WTC11 (cell line): ENCODE measurements around the gene ADAMTS12. TPM values are rescaled to one million over a fixed set of nuclear protein-coding genes. Genes with fewer than 3 reads are reported as not detected.

Source experiments
- ATAC-seq: fragments of 200-7000 bp; cut with Tn5 transposase; 2 replicates; pipeline ENCODE4 v1.10.0; 2021; ENCODE audit warnings: mild to moderate bottlenecking, moderate library complexity
- CTCF ChIA-PET: fragments of 300-600 bp; sonication (Branson Sonifier 250); formaldehyde crosslinking; loops from one replicate; lab custom pipeline; 2021; ENCODE audit warnings: antibody characterized with exemption; lab: Charles Lee
- POLR2A ChIA-PET: fragments of 350-600 bp; sonication (Branson Sonifier 250); formaldehyde crosslinking; loops from one replicate; lab custom pipeline; 2021; ENCODE audit warnings: antibody characterized with exemption; lab: Charles Lee
- DNase-seq: peaks from one replicate; pipeline ENCODE4 v3.0.0; 2021; ENCODE audit warnings: low spot score
- H3K27ac Mint-ChIP-seq: 2 replicates; pipeline ENCODE4 v1.8.0; 2021; ENCODE audit warnings: mixed read lengths
- H3K27me3 Mint-ChIP-seq: 2 replicates; pipeline ENCODE4 v1.8.0; 2021; ENCODE audit warnings: low read depth, mild to moderate bottlenecking, moderate library complexity, mixed read lengths
- H3K36me3 Mint-ChIP-seq: 2 replicates; pipeline ENCODE4 v1.8.0; 2021; ENCODE audit warnings: mixed read lengths
- H3K4me1 Mint-ChIP-seq: 2 replicates; pipeline ENCODE4 v1.8.0; 2022; ENCODE audit warnings: mixed read lengths
- H3K4me3 Mint-ChIP-seq: 2 replicates; pipeline ENCODE4 v1.8.0; 2021; ENCODE audit warnings: mild to moderate bottlenecking, moderate library complexity, mixed read lengths
- H3K9me3 Mint-ChIP-seq: 2 replicates; pipeline ENCODE4 v1.8.0; 2021; ENCODE audit warnings: mixed read lengths
- CREB1 ChIP-seq: sonication (generic); formaldehyde crosslinking; IDR thresholded peaks from 2 replicates; pipeline ENCODE4 v1.8.0; 2023; ENCODE audit warnings: mild to moderate bottlenecking, missing genetic modification reagents
- GABPB1 ChIP-seq: sonication (generic); formaldehyde crosslinking; IDR thresholded peaks from 2 replicates; pipeline ENCODE4 v1.8.1; 2023; ENCODE audit warnings: mild to moderate bottlenecking, missing genetic modification reagents
- GTF2I ChIP-seq: fragments of 250-450 bp; sonication (Bioruptor Pico); conservative IDR thresholded peaks from 2 replicates; pipeline ENCODE4 v1.4.0; 2021; ENCODE audit warnings: mild to moderate bottlenecking
- IRF2 ChIP-seq: sonication (generic); formaldehyde crosslinking; IDR thresholded peaks from 2 replicates; pipeline ENCODE4 v1.8.0; 2022; ENCODE audit warnings: low read depth, missing genetic modification reagents, borderline replicate concordance
- ZNF121 ChIP-seq: sonication (generic); formaldehyde crosslinking; IDR thresholded peaks from 2 replicates; pipeline ENCODE4 v1.8.0; 2023; ENCODE audit warnings: missing genetic modification reagents
- ZNF219 ChIP-seq: sonication (generic); formaldehyde crosslinking; IDR thresholded peaks from 2 replicates; pipeline ENCODE4 v1.8.0; 2023; ENCODE audit warnings: missing genetic modification reagents, mild to moderate bottlenecking, borderline replicate concordance
- ZNF263 ChIP-seq: sonication (generic); formaldehyde crosslinking; IDR thresholded peaks from 2 replicates; pipeline ENCODE4 v1.8.1; 2022; ENCODE audit warnings: low read depth, mild to moderate bottlenecking, moderate library complexity, missing genetic modification reagents
- ZNF317 ChIP-seq: sonication (generic); formaldehyde crosslinking; IDR thresholded peaks from 2 replicates; pipeline ENCODE4 v1.8.1; 2023; ENCODE audit warnings: low read depth, mild to moderate bottlenecking, moderate library complexity, missing genetic modification reagents, borderline replicate concordance
- ZNF396 ChIP-seq: fragments of 250-450 bp; sonication (Bioruptor Pico); IDR thresholded peaks from 2 replicates; pipeline ENCODE4 v1.8.0; 2021; ENCODE audit warnings: mild to moderate bottlenecking, moderate library complexity, borderline replicate concordance
- ZNF423 ChIP-seq: fragments of 250-450 bp; sonication (Bioruptor Pico); IDR thresholded peaks from 2 replicates; pipeline ENCODE4 v2.1.2; 2022; ENCODE audit warnings: mild to moderate bottlenecking, moderate library complexity
- total RNA-seq: library from RNA; stranded (reverse); gene quantifications from 3 replicates; pipeline ENCODE4 v1.2.3, GENCODE V29; 2021
- TF ChIP-seq, protein P1 (sequence below): sonication (generic); formaldehyde crosslinking; IDR thresholded peaks from 2 replicates; pipeline ENCODE4 v1.8.0; 2022; ENCODE audit warnings: missing genetic modification reagents
- TF ChIP-seq, protein P2 (sequence below): sonication (generic); formaldehyde crosslinking; conservative IDR thresholded peaks from 2 replicates; pipeline ENCODE4 v1.8.1; 2023; ENCODE audit warnings: mild to moderate bottlenecking, low read depth, missing genetic modification reagents, moderate library complexity
- TF ChIP-seq, protein P3 (sequence below): fragments of 250-450 bp; sonication (Bioruptor Pico); IDR thresholded peaks from 2 replicates; pipeline ENCODE4 v1.8.0; 2021; ENCODE audit warnings: mild to moderate bottlenecking
- TF ChIP-seq, protein P4 (sequence below): sonication (generic); formaldehyde crosslinking; IDR thresholded peaks from 2 replicates; pipeline ENCODE4 v1.8.0; 2022; ENCODE audit warnings: mild to moderate bottlenecking, missing genetic modification reagents
- TF ChIP-seq, protein P5 (sequence below): sonication (generic); formaldehyde crosslinking; IDR thresholded peaks from 2 replicates; pipeline ENCODE4 v1.8.1; 2023; ENCODE audit warnings: mild to moderate bottlenecking, missing genetic modification reagents, moderate library complexity
- TF ChIP-seq, protein P6 (sequence below): fragments of 250-450 bp; sonication (Bioruptor Pico); conservative IDR thresholded peaks from 2 replicates; pipeline ENCODE4 v1.9.0; 2021; ENCODE audit warnings: mild to moderate bottlenecking
- TF ChIP-seq, protein P7 (sequence below): fragments of 250-450 bp; sonication (Bioruptor Pico); IDR thresholded peaks from 2 replicates; pipeline ENCODE4 v1.9.0; 2021; ENCODE audit warnings: mild to moderate bottlenecking

ADAMTS12 gene
- total RNA-seq, 1 experiment from 2014 or later: 13.5 TPM

DNA sequence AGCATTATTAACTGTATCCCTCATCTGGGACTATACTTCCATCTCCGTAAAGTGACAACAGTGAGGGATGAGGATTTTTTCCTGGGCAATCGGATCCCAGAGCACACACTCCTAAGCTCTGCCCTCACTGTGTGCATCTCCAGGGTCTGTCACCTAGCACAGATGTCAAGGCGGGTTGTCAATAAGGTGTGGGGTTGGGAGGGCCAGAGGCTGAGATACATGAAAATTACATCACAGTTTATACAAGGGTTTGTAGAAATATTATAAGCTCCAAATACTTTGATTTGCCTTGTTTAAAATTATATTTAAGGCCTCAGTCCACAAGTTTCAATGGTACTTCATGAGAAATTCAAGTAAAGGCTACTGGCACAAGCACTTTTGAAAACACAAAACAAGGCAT lies 4.5 kb downstream of the ADAMTS12 start (continued):
- no peak for TF ChIP-seq CREB1 (CRISPR knock-in tag)
- TF ChIP-seq, protein P1, sequence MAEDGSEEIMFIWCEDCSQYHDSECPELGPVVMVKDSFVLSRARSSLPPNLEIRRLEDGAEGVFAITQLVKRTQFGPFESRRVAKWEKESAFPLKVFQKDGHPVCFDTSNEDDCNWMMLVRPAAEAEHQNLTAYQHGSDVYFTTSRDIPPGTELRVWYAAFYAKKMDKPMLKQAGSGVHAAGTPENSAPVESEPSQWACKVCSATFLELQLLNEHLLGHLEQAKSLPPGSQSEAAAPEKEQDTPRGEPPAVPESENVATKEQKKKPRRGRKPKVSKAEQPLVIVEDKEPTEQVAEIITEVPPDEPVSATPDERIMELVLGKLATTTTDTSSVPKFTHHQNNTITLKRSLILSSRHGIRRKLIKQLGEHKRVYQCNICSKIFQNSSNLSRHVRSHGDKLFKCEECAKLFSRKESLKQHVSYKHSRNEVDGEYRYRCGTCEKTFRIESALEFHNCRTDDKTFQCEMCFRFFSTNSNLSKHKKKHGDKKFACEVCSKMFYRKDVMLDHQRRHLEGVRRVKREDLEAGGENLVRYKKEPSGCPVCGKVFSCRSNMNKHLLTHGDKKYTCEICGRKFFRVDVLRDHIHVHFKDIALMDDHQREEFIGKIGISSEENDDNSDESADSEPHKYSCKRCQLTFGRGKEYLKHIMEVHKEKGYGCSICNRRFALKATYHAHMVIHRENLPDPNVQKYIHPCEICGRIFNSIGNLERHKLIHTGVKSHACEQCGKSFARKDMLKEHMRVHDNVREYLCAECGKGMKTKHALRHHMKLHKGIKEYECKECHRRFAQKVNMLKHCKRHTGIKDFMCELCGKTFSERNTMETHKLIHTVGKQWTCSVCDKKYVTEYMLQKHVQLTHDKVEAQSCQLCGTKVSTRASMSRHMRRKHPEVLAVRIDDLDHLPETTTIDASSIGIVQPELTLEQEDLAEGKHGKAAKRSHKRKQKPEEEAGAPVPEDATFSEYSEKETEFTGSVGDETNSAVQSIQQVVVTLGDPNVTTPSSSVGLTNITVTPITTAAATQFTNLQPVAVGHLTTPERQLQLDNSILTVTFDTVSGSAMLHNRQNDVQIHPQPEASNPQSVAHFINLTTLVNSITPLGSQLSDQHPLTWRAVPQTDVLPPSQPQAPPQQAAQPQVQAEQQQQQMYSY (CRISPR knock-in tag): no peak
- TF ChIP-seq, protein P2, sequence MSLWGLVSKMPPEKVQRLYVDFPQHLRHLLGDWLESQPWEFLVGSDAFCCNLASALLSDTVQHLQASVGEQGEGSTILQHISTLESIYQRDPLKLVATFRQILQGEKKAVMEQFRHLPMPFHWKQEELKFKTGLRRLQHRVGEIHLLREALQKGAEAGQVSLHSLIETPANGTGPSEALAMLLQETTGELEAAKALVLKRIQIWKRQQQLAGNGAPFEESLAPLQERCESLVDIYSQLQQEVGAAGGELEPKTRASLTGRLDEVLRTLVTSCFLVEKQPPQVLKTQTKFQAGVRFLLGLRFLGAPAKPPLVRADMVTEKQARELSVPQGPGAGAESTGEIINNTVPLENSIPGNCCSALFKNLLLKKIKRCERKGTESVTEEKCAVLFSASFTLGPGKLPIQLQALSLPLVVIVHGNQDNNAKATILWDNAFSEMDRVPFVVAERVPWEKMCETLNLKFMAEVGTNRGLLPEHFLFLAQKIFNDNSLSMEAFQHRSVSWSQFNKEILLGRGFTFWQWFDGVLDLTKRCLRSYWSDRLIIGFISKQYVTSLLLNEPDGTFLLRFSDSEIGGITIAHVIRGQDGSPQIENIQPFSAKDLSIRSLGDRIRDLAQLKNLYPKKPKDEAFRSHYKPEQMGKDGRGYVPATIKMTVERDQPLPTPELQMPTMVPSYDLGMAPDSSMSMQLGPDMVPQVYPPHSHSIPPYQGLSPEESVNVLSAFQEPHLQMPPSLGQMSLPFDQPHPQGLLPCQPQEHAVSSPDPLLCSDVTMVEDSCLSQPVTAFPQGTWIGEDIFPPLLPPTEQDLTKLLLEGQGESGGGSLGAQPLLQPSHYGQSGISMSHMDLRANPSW: no peak
- TF ChIP-seq, protein P3, sequence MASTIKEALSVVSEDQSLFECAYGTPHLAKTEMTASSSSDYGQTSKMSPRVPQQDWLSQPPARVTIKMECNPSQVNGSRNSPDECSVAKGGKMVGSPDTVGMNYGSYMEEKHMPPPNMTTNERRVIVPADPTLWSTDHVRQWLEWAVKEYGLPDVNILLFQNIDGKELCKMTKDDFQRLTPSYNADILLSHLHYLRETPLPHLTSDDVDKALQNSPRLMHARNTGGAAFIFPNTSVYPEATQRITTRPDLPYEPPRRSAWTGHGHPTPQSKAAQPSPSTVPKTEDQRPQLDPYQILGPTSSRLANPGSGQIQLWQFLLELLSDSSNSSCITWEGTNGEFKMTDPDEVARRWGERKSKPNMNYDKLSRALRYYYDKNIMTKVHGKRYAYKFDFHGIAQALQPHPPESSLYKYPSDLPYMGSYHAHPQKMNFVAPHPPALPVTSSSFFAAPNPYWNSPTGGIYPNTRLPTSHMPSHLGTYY (CRISPR knock-in tag): no peak
- TF ChIP-seq ZNF423 (CRISPR knock-in tag): no peak
- TF ChIP-seq, protein P4, sequence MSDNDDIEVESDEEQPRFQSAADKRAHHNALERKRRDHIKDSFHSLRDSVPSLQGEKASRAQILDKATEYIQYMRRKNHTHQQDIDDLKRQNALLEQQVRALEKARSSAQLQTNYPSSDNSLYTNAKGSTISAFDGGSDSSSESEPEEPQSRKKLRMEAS (CRISPR knock-in tag): no peak
- no peak for TF ChIP-seq ZNF121 (CRISPR knock-in tag)
- no peak for TF ChIP-seq ZNF219 (CRISPR knock-in tag)
- TF ChIP-seq, protein P5, sequence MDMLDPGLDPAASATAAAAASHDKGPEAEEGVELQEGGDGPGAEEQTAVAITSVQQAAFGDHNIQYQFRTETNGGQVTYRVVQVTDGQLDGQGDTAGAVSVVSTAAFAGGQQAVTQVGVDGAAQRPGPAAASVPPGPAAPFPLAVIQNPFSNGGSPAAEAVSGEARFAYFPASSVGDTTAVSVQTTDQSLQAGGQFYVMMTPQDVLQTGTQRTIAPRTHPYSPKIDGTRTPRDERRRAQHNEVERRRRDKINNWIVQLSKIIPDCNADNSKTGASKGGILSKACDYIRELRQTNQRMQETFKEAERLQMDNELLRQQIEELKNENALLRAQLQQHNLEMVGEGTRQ (CRISPR knock-in tag): no peak
- no peak for TF ChIP-seq ZNF396

DNA sequence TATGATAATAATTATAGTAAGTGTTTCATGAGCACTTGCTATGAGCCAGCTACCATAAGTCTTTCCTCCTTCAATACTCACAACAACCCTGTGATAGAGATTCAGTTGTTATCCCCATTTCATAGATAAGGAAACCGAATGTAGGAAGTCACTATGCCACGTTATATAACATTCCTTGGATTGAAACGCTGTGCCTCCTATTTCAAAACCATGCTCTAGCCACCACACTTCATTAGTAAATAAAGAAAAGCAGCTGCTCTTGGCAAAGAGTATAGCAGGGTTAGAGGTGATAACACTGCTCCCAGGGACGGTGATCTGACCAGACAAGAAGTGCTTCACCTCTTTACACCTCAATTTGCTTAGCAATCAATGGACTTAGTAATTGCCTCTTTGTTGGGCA lies 5.5 kb downstream of the ADAMTS12 start:
- POLR2A ChIA-PET: no interaction called here
- ATAC-seq: no peak
- Mint-ChIP-seq H3K9me3 (no peaks in the 10 kb centered on the region), H3K4me3 (no peak overlapping the region), H3K27ac (no peak overlapping the region), H3K4me1 (peaks cover 25% of the 10 kb centered on the region), H3K36me3 (no peaks in the 10 kb centered on the region), H3K27me3 (no peaks in the 10 kb centered on the region)
- CTCF ChIA-PET: no interaction called here
- DNase-seq: no peak
- no peak for TF ChIP-seq GTF2I (CRISPR knock-in tag)
- no peak for TF ChIP-seq CREB1 (CRISPR knock-in tag)
- TF ChIP-seq ZNF317 (CRISPR knock-in tag): no peak
- TF ChIP-seq, protein P6, sequence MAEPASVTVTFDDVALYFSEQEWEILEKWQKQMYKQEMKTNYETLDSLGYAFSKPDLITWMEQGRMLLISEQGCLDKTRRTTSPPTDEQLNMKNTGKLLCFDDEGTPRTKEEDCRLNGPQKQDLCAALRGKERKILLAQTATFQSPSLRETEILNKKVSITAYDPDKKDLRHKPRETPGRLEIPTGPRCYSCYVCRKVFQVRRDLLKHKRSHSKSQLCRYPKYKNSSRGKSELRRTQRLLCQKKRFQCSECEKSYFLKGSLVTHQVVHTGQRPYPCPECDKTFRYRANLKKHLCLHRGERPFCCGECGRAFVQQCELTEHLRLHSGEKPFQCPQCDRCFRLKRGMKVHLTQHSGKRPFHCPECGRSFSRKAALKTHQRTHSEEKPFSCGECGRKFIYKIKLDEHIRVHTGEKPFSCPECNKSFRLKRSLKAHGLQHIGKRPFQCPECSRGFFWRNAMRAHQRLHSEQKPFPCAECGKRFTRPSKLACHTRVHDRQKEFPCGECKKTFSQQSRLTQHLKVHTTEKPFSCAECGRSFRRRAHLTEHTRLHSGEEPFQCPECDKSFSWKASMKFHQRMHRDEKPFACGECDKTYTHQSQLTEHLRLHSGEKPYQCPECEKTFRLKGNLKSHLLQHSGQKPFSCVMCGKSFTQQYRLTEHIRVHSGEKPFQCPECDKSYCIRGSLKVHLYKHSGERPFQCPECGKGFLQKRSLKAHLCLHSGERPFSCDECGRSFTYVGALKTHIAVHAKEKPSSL (CRISPR knock-in tag): no peak
- TF ChIP-seq ZNF263 (CRISPR knock-in tag): no peak
- no peak for TF ChIP-seq IRF2 (CRISPR knock-in tag)
- TF ChIP-seq, protein P7, sequence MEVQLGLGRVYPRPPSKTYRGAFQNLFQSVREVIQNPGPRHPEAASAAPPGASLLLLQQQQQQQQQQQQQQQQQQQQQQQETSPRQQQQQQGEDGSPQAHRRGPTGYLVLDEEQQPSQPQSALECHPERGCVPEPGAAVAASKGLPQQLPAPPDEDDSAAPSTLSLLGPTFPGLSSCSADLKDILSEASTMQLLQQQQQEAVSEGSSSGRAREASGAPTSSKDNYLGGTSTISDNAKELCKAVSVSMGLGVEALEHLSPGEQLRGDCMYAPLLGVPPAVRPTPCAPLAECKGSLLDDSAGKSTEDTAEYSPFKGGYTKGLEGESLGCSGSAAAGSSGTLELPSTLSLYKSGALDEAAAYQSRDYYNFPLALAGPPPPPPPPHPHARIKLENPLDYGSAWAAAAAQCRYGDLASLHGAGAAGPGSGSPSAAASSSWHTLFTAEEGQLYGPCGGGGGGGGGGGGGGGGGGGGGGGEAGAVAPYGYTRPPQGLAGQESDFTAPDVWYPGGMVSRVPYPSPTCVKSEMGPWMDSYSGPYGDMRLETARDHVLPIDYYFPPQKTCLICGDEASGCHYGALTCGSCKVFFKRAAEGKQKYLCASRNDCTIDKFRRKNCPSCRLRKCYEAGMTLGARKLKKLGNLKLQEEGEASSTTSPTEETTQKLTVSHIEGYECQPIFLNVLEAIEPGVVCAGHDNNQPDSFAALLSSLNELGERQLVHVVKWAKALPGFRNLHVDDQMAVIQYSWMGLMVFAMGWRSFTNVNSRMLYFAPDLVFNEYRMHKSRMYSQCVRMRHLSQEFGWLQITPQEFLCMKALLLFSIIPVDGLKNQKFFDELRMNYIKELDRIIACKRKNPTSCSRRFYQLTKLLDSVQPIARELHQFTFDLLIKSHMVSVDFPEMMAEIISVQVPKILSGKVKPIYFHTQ (CRISPR knock-in tag): no peak
- TF ChIP-seq GABPB1: no peak
